H1 (cell line): Measurements from ENCODE around the gene LDLRAD4. TPM values are rescaled to one million over a fixed set of nuclear protein-coding genes. Genes with fewer than 3 reads are reported as not detected.

Source experiments
- CEBPB ChIP-seq: IDR thresholded peaks from 2 replicates; pipeline ENCODE4 v1.6.1; 2012; ENCODE audit warnings: low read depth, low read length
- polyA plus RNA-seq, 7 experiments: library from polyadenylated mRNA; depleted of rRNA in 3 of 7; stranded (reverse) in 5 of 7; unstranded in 2 of 7; fragments of >200 nt in 5 of 7; fragments of 200-250 nt in 2 of 7; gene quantifications; 1 replicate in 5 of 7; 2 replicates in 1 of 7; 4 replicates in 1 of 7; pipeline versions ENCODE4 v1.2.1 to v1.2.3, GENCODE V29; 2011 to 2013; ENCODE audit warnings: missing spikeins in 2 of 7, mixed read lengths in 2 of 7
- total RNA-seq: library from RNA; stranded (reverse); fragmentation: NEBNext Ultra II Directional; extraction: Animal tissue kit (Norgen Biotek cat#: 25700); gene quantifications from 2 replicates; pipeline ENCODE4 v1.2.1, GENCODE V29; 2021

The LDLRAD4 gene
- total and polyA plus RNA-seq, 2 of the 8 experiments (the other 6 are each of a cell fraction or from before 2014, with no cell fraction given), result 0.77 to 1.4 TPM

DNA sequence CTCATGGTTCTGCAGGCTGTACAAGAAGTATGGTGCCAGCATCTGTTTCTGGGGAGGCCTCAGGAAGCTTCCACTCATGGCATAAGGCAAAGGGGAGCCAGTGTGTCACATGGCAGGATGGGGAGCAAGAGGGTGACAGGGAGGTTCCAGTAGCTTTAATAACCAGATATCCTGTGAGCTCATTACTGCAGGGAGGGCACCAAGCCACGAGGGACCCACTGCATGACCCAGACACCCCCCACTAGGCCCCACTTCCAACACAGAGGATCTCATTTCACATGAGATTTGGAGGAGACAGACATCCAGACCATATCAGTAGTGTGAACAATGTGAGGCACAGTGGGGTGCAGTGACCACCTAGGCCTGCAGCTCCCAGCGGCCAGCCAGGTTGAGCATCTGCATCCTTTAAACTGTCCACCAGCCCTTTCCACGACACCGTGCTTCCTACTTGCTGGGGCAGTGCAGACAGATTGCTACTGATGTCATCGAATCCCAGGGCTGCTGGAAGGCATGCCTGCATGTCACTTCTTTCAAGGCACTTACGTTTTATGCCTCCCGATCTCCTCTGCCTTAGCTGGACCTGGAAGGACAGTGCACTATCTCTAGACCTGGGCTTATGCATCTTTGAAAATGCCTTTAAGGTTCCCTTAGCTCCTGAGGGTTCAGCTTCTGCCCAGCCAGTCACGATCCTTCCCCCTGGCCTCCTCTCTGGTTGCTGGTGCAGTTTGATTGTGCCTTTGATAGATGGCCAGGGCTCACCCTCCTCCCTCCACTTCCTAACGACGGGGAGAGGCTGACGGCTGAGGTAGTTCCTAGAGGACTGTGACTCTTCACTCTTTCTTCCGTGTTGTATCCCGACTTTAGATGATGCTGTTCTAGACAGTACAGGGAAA lies 333.5 kb downstream of the LDLRAD4 start (continued):
- TF ChIP-seq CEBPB, result no peak
